ENCODE data around the gene ADAM23.

ADAM23 gene

DNA sequence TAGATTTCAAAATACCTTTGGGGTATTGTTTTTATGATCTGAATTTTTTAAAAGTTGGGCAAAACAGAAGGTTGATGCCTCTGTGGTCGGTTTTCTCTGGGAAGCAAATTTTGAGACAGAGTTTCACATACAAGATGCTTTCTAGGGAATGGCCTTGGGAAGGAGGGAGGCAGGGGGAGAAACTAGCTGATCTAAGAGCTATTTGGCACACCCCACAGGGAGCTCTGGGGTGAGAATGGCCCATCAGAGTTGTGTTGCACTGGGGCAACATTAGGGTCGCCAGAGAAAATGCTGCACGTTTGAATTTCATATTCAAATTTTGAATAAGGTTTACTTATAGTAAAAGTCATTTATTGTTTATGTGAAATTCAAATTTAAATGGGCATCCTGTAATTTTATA lies 11.9 kb upstream of the ADAM23 start:
- no peak overlapping the region for H3K4me3 ChIP-seq (ENCODE audit: low read depth, low read length)
- no peak for DNase-seq (ENCODE audit: low read depth)
- TF ChIP-seq, protein P1, sequence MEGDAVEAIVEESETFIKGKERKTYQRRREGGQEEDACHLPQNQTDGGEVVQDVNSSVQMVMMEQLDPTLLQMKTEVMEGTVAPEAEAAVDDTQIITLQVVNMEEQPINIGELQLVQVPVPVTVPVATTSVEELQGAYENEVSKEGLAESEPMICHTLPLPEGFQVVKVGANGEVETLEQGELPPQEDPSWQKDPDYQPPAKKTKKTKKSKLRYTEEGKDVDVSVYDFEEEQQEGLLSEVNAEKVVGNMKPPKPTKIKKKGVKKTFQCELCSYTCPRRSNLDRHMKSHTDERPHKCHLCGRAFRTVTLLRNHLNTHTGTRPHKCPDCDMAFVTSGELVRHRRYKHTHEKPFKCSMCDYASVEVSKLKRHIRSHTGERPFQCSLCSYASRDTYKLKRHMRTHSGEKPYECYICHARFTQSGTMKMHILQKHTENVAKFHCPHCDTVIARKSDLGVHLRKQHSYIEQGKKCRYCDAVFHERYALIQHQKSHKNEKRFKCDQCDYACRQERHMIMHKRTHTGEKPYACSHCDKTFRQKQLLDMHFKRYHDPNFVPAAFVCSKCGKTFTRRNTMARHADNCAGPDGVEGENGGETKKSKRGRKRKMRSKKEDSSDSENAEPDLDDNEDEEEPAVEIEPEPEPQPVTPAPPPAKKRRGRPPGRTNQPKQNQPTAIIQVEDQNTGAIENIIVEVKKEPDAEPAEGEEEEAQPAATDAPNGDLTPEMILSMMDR (conservative IDR thresholded peaks at IDR 0.05; ENCODE audit: low read depth, low read length), result no peak

DNA sequence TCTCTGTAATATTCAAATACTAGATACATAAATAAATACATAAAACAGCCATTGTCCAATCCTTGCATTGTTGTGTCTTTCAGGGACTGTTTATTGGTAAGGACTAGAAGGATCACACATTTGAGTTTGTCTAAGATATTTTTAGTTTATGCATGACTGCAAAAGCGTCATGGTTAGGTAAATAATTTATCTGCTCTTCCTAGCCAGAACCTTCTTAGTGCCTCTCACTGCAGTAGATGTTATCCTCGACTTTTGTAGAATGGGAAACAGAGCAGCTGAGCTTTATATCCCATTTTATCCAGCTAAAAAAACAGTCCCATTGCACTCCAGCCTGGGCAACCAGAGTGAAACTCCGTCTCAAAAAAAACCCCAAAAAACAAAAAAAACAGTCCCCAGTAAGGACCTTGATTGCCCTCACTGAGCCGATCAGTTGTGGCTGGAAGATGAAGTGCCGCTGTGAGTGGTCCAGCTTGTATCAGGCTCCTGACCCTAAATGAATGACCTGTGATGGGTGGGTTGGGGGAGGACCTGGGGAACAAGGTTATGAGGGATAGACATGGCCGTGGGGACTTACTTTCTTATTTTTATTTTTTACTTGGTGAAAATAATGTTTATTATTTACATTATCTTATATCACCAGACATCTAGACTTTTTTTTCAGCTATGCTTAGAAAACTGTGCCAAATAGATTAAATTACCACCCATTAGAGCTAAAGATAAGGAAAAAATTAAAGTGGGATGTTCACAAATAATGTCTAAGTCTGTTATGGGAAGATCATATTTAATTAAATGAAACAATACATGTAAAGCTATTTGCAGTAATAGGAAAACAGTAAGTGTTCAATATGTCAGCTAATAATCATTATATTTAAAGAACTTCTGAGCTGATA lies 10.9 kb upstream of the ADAM23 start:
- DNase-seq (ENCODE audit: low read depth), result no peak
- no peak overlapping the region for H3K4me3 ChIP-seq (ENCODE audit: low read depth, low read length)
- TF ChIP-seq, protein P1 (conservative IDR thresholded peaks at IDR 0.05; ENCODE audit: low read depth, low read length), result no peak

DNA sequence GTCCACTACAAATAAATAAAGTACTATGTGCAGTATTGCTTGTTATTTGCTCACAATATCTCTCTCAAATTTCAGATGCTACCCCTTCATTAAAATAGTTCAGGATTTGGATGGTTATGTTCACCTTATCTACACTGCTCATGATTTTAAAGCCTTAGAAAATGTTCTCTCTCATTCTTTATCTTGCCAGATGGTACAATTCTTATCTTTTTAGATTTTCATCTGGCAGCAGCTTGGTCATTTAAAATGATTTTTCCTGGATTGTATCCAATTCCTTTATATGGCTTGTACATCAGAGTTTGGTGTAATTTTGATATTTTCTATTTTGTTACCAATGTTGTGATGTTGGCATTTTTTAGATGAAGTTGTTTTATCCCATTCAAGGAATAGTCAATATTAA lies 10.1 kb upstream of the ADAM23 start:
- no peak for DNase-seq (ENCODE audit: low read depth)
- TF ChIP-seq, protein P1 (conservative IDR thresholded peaks at IDR 0.05; ENCODE audit: low read depth, low read length), result no peak
- no peak overlapping the region for H3K4me3 ChIP-seq (ENCODE audit: low read depth, low read length)

DNA sequence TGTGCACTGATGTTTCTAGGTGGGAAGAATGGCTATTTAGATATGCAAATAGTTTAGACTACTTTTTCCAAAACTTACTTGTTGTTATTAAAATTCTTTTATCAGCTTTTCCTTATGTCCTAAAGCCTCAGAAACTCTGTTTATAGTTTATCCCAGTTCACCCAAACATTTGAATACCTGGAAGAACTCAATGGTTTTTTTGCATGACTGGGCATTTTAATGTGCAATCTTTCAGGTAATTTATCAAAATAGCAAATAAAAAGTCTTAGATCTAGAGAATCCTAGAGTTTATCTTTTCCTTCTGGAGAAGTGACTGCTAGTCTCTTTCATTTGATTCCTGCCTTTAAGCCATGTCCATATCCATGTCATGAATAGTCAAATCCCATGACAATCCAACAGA lies 9.6 kb upstream of the ADAM23 start:
- H3K4me3 ChIP-seq (ENCODE audit: low read depth, low read length), result no peak overlapping the region
- no peak for DNase-seq (ENCODE audit: low read depth)
- TF ChIP-seq, protein P1 (conservative IDR thresholded peaks at IDR 0.05; ENCODE audit: low read depth, low read length), result no peak

DNA sequence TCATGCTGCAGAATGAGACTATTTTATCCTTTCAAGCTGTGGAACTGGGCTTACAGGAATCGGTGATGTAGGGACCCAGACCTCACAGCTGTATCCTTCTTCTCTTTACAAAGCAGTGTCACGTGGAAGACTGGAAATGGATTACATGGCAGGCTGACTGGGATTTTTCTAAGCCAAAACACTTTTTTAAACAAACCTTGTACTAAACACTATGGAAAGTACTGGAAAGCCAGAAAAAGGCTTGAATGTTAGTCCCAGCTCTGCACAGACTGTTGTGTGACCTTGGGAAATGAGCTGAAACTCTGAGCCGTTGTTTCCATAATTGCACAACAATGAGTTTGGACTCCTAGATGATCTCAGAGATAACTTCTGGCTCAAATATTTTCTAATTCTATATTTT lies 7.6 kb upstream of the ADAM23 start:
- DNase-seq (ENCODE audit: low read depth), result peak; percentile 41
- H3K4me3 ChIP-seq (ENCODE audit: low read depth, low read length), result no peak overlapping the region
- TF ChIP-seq, protein P1 (conservative IDR thresholded peaks at IDR 0.05; ENCODE audit: low read depth, low read length), result no peak

DNA sequence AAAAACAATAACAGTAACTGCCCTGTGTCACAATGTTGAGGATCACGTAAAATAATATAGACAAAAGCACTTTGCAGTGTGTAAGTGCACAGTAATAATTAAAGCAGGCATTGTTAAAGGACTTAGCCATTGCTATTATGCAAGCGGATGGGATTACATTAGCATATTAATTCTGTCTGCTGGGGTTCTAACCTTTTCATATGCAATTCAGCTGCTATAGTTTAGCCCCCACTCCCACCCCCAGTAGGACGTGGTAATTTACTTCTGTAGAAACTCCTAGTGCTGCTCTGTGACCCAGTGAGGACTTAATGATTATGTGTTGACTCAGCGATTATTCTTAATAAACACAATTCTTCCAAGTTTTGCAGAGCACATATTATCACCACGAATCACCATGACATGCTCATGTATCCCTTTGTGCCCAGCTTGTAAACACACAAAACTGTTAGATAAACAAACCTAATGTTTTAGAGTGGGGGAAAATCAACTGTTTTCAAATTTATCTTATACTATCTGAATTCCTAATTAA lies 5.1 kb upstream of the ADAM23 start:
- DNase-seq (ENCODE audit: low read depth), result no peak
- no peak overlapping the region for H3K4me3 ChIP-seq (ENCODE audit: low read depth, low read length)
- TF ChIP-seq, protein P1 (conservative IDR thresholded peaks at IDR 0.05; ENCODE audit: low read depth, low read length), result no peak

DNA sequence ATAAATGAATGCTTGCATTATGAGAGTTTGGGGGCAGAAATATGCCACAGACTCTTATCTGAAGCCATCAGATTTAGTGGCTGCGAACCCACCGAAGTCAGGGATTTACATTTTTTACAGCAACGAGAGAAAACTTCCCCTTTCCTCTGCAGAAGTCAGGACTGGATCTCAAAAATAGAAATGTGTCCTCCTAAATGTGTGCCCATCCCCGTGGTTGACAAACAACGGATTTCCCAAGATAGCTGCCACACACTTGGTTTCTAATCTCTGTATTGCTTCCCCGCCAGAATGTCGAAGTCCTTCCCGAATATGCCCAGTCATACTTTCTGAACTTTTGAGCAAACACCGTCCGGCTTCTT lies 879 bp upstream of the ADAM23 start:
- H3K4me3 ChIP-seq (ENCODE audit: low read depth, low read length), result peak overlapping the region; percentile 57
- TF ChIP-seq, protein P1 (conservative IDR thresholded peaks at IDR 0.05; ENCODE audit: low read depth, low read length), result no peak
- no peak for DNase-seq (ENCODE audit: low read depth)
